K562 (cell line): ENCODE results near the gene PDHX. TPM values are rescaled to one million over a fixed set of nuclear protein-coding genes. Genes with fewer than 3 reads are reported as not detected.

Experiments
- ELF4 ChIP-seq: fragments of 450-650 bp; formaldehyde crosslinking; IDR thresholded peaks from 2 replicates; pipeline ENCODE4 v1.4.0; 2022; ENCODE audit warnings: missing genetic modification characterization
- MTF1 ChIP-seq: fragments of 250-450 bp; sonication (Bioruptor Pico); IDR thresholded peaks from 2 replicates; pipeline ENCODE4 v1.9.0; 2021; ENCODE audit warnings: moderate library complexity, mild to moderate bottlenecking, inconsistent platforms, borderline replicate concordance
- MXD1 ChIP-seq: fragments of 250-450 bp; sonication (Bioruptor Pico); IDR thresholded peaks from 2 replicates; pipeline ENCODE4 v1.8.0; 2021; ENCODE audit warnings: borderline replicate concordance, mild to moderate bottlenecking, moderate library complexity; ENCODE audit not compliant: poor library complexity, severe bottlenecking
- POLR2H ChIP-seq: IDR thresholded peaks from 2 replicates; pipeline ENCODE4 v1.6.1; 2016; ENCODE audit warnings: missing genetic modification characterization, low read depth, mild to moderate bottlenecking, control low read depth, missing compliant biosample characterization, moderate library complexity
- PTTG1 ChIP-seq: fragments of 450-650 bp; IDR thresholded peaks from 2 replicates; pipeline ENCODE4 v1.6.1; 2016; ENCODE audit warnings: low read depth, mild to moderate bottlenecking, missing genetic modification characterization, missing compliant biosample characterization
- SLC30A9 ChIP-seq: fragments of 250-450 bp; sonication (Bioruptor Pico); IDR thresholded peaks from 2 replicates; pipeline ENCODE4 v1.8.0; 2022; ENCODE audit warnings: mild to moderate bottlenecking, moderate library complexity
- SUPT5H ChIP-seq: fragments of 450-650 bp; IDR thresholded peaks from 2 replicates; pipeline ENCODE4 v1.6.1; 2016
- TAF9B ChIP-seq: fragments of 450-650 bp; IDR thresholded peaks from 2 replicates; pipeline ENCODE4 v1.6.1; 2018; ENCODE audit warnings: mild to moderate bottlenecking; ENCODE audit not compliant: partially characterized antibody
- ZNF77 ChIP-seq: fragments of 250-450 bp; sonication (Bioruptor Pico); IDR thresholded peaks from 2 replicates; pipeline ENCODE4 v1.5.0; 2020
- polyA plus RNA-seq, 8 experiments: library from polyadenylated mRNA; depleted of rRNA in 4 of 8; stranded (reverse) in 5 of 8; unstranded in 3 of 8; fragments of >200 nt; fragmentation: Nextera tagmentation in 2 of 8; fragmentation: Illumina TruSeq in 1 of 8; extraction: Ambion mirVana in 2 of 8; extraction: Trizol in 1 of 8; gene quantifications; 2 replicates each; pipeline versions ENCODE4 v1.2.1 to v1.2.3, GENCODE V29; 2011 to 2014; ENCODE audit warnings: inconsistent platforms in 1 of 8, missing spikeins in 1 of 8
- total RNA-seq, 7 experiments: library from RNA; depleted of rRNA in 6 of 7; stranded (reverse); fragments of >200 nt in 6 of 7; fragmentation: Illumina TruSeq in 2 of 7; extraction: Trizol in 2 of 7; gene quantifications; 2 replicates each; pipeline versions ENCODE4 v1.2.1 to v1.2.3, GENCODE V29; 2011 to 2021; ENCODE audit warnings: low replicate concordance in 1 of 7
- TF ChIP-seq, protein P1 (sequence below): fragments of 450-650 bp; IDR thresholded peaks from 2 replicates; pipeline ENCODE4 v1.6.1; 2016; ENCODE audit warnings: mild to moderate bottlenecking, moderate library complexity
- TF ChIP-seq, protein P2 (sequence below): fragments of 450-650 bp; formaldehyde crosslinking; IDR thresholded peaks from 2 replicates; pipeline ENCODE4 v1.4.0; 2022; ENCODE audit warnings: missing genetic modification characterization
- TF ChIP-seq, protein P3 (sequence below): fragments of 450-650 bp; IDR thresholded peaks from 2 replicates; pipeline ENCODE4 v1.7.0; 2016; ENCODE audit warnings: borderline replicate concordance

Gene PDHX
- total and polyA plus RNA-seq, 9 of the 15 experiments (the other 6 are each of a cell fraction or from before 2014, with no cell fraction given), result 20.8 to 43.5 (median 31.2) TPM

- TF ChIP-seq, protein P1, sequence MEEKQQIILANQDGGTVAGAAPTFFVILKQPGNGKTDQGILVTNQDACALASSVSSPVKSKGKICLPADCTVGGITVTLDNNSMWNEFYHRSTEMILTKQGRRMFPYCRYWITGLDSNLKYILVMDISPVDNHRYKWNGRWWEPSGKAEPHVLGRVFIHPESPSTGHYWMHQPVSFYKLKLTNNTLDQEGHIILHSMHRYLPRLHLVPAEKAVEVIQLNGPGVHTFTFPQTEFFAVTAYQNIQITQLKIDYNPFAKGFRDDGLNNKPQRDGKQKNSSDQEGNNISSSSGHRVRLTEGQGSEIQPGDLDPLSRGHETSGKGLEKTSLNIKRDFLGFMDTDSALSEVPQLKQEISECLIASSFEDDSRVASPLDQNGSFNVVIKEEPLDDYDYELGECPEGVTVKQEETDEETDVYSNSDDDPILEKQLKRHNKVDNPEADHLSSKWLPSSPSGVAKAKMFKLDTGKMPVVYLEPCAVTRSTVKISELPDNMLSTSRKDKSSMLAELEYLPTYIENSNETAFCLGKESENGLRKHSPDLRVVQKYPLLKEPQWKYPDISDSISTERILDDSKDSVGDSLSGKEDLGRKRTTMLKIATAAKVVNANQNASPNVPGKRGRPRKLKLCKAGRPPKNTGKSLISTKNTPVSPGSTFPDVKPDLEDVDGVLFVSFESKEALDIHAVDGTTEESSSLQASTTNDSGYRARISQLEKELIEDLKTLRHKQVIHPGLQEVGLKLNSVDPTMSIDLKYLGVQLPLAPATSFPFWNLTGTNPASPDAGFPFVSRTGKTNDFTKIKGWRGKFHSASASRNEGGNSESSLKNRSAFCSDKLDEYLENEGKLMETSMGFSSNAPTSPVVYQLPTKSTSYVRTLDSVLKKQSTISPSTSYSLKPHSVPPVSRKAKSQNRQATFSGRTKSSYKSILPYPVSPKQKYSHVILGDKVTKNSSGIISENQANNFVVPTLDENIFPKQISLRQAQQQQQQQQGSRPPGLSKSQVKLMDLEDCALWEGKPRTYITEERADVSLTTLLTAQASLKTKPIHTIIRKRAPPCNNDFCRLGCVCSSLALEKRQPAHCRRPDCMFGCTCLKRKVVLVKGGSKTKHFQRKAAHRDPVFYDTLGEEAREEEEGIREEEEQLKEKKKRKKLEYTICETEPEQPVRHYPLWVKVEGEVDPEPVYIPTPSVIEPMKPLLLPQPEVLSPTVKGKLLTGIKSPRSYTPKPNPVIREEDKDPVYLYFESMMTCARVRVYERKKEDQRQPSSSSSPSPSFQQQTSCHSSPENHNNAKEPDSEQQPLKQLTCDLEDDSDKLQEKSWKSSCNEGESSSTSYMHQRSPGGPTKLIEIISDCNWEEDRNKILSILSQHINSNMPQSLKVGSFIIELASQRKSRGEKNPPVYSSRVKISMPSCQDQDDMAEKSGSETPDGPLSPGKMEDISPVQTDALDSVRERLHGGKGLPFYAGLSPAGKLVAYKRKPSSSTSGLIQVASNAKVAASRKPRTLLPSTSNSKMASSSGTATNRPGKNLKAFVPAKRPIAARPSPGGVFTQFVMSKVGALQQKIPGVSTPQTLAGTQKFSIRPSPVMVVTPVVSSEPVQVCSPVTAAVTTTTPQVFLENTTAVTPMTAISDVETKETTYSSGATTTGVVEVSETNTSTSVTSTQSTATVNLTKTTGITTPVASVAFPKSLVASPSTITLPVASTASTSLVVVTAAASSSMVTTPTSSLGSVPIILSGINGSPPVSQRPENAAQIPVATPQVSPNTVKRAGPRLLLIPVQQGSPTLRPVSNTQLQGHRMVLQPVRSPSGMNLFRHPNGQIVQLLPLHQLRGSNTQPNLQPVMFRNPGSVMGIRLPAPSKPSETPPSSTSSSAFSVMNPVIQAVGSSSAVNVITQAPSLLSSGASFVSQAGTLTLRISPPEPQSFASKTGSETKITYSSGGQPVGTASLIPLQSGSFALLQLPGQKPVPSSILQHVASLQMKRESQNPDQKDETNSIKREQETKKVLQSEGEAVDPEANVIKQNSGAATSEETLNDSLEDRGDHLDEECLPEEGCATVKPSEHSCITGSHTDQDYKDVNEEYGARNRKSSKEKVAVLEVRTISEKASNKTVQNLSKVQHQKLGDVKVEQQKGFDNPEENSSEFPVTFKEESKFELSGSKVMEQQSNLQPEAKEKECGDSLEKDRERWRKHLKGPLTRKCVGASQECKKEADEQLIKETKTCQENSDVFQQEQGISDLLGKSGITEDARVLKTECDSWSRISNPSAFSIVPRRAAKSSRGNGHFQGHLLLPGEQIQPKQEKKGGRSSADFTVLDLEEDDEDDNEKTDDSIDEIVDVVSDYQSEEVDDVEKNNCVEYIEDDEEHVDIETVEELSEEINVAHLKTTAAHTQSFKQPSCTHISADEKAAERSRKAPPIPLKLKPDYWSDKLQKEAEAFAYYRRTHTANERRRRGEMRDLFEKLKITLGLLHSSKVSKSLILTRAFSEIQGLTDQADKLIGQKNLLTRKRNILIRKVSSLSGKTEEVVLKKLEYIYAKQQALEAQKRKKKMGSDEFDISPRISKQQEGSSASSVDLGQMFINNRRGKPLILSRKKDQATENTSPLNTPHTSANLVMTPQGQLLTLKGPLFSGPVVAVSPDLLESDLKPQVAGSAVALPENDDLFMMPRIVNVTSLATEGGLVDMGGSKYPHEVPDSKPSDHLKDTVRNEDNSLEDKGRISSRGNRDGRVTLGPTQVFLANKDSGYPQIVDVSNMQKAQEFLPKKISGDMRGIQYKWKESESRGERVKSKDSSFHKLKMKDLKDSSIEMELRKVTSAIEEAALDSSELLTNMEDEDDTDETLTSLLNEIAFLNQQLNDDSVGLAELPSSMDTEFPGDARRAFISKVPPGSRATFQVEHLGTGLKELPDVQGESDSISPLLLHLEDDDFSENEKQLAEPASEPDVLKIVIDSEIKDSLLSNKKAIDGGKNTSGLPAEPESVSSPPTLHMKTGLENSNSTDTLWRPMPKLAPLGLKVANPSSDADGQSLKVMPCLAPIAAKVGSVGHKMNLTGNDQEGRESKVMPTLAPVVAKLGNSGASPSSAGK, result no peak
- peak; percentile 76; the same call in 1 of the 2 replicates for TF ChIP-seq ELF4
- TF ChIP-seq, protein P2, sequence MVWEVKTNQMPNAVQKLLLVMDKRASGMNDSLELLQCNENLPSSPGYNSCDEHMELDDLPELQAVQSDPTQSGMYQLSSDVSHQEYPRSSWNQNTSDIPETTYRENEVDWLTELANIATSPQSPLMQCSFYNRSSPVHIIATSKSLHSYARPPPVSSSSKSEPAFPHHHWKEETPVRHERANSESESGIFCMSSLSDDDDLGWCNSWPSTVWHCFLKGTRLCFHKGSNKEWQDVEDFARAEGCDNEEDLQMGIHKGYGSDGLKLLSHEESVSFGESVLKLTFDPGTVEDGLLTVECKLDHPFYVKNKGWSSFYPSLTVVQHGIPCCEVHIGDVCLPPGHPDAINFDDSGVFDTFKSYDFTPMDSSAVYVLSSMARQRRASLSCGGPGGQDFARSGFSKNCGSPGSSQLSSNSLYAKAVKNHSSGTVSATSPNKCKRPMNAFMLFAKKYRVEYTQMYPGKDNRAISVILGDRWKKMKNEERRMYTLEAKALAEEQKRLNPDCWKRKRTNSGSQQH (CRISPR knock-in tag), result peak; percentile 86; the same call in 1 of the 2 replicates
- TF ChIP-seq POLR2H (tag), result 0 out of 2 replicates have a peak, but pooled peaks have one; percentile 25
- no peak for TF ChIP-seq MTF1
- TF ChIP-seq TAF9B, result no peak
- TF ChIP-seq ZNF77 (CRISPR knock-in tag), result no peak
- TF ChIP-seq, protein P3, sequence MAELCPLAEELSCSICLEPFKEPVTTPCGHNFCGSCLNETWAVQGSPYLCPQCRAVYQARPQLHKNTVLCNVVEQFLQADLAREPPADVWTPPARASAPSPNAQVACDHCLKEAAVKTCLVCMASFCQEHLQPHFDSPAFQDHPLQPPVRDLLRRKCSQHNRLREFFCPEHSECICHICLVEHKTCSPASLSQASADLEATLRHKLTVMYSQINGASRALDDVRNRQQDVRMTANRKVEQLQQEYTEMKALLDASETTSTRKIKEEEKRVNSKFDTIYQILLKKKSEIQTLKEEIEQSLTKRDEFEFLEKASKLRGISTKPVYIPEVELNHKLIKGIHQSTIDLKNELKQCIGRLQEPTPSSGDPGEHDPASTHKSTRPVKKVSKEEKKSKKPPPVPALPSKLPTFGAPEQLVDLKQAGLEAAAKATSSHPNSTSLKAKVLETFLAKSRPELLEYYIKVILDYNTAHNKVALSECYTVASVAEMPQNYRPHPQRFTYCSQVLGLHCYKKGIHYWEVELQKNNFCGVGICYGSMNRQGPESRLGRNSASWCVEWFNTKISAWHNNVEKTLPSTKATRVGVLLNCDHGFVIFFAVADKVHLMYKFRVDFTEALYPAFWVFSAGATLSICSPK, result no peak
- no peak for TF ChIP-seq MXD1 (CRISPR knock-in tag)
- TF ChIP-seq SUPT5H, result no peak
- no peak for TF ChIP-seq SLC30A9 (CRISPR knock-in tag)
- no peak for TF ChIP-seq PTTG1 (tag)
Measured at GRCh38 chr11:35040221-35040942, 124.0 kb downstream of the PDHX start (continued).
